ENCODE measurements around the gene NCKAP5.
"Not testable (repeated sequence)": the region's sequence is repeated elsewhere in the genome, so short reads cannot be mapped to it uniquely, and the experiment has no call there.

NCKAP5 gene

DNA sequence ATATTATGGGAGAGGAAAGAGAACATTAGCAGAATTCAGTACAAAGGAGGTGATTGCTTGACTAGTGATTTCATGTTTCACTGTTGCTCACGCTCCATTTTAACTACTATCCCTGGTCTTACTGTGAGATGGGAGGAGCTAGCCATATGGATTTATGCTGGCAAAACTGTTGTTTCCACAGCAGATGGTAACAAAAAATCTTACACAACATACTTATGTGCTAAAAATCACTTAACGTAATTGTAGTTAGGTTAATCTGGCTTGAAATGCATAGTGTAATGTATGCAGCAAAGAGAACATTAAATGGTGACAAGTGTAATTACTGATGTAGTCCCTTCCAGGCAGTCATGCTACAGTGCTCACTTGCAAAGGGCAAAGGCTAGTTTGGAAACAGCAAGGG lies 742.7 kb downstream of the NCKAP5 start:
- no peak for DNase-seq

DNA sequence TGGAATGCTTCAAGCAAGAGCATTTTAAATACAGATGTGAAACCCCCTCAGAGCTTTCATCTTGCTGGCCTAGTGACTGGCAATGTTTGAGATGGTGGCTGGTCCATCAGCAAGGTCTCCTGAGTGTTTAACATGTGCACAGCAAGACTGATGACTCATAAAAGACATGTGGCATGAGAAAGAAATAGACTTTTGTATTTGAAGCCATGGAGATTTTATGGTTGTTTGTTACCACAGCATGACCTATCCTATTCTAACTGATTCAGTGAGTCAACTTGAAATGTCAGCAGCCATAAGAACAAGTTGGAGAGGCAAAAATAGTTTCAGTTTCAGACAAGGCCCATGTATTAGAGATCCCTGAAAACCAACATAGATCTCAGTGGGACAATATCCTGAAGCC lies 743.5 kb downstream of the NCKAP5 start:
- DNase-seq = no peak

DNA sequence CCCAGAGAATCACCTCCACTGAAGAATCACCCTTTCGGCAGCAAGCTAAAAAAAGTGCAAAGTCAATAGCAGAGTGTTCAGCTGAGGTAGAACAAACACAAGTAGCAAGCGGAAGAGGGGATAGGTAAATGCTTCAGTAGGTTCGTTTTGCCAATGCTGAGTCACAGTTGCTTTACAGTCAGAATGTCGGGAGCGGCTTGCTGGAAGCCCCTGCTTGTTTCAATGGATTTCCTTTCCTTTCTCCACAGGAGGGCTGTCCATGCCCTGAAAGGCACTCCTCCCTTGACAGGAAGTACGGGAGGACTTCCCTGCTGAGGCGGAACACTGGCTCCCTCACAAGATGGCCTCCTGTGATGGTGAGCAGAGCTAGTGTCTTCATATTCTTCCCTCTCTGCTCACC lies 752.0 kb downstream of the NCKAP5 start:
- DNase-seq = no peak

DNA sequence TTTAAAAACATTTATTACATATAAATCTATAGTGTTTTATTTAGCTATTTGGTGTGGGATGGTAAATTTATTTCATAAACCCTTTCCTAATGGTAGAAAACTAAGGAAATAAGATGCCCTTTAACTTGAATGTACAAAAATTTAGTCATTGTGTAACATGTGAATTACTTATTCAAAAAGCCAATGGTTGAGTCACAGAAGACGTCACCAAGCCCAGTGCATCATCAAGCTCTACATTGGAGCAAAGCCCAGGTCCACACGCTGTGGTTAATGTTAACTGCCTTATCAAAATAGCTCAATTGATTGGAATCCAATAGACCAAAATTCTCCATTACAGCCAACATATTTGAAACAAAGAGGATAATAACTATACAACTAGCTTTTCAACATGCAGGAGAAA lies 752.7 kb downstream of the NCKAP5 start:
- DNase-seq = no peak

DNA sequence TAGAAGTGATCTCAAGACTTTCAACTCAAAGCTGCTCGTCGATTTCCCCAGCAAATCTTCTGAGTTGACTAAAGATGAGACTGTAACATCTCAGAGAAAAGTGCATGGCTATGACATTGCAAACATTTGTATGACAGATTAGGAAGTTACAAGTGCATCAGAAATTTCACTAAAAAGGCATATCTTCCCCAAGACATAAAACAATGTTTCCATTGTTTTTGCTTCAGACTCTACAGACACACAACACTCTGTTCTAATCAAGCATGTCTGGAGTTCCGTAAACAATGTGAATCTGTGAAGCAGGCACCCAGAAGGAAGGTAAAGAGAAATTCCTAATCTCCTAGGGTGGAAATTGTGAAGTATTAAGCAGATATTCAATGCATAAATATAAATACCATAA lies 753.6 kb downstream of the NCKAP5 start:
- DNase-seq = no peak

DNA sequence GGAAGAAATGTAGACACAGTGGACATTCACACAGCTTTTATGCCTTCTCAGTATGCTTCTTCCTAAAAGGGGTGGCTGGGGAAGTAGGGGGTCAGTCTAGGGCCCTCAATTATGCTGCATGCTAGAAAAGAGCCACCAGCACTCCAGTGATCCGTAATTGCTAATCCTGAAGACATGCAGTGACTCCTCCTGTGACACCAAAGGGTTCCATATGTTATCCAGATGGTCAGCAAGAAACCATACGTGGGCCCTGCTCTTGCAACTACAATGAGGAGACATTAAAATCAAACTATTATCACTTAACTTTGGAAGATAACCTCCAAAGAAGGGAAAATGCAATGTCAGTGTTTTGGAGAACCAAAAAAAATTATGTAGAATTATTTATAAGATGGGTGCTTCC lies 754.8 kb downstream of the NCKAP5 start:
- no peak for DNase-seq

DNA sequence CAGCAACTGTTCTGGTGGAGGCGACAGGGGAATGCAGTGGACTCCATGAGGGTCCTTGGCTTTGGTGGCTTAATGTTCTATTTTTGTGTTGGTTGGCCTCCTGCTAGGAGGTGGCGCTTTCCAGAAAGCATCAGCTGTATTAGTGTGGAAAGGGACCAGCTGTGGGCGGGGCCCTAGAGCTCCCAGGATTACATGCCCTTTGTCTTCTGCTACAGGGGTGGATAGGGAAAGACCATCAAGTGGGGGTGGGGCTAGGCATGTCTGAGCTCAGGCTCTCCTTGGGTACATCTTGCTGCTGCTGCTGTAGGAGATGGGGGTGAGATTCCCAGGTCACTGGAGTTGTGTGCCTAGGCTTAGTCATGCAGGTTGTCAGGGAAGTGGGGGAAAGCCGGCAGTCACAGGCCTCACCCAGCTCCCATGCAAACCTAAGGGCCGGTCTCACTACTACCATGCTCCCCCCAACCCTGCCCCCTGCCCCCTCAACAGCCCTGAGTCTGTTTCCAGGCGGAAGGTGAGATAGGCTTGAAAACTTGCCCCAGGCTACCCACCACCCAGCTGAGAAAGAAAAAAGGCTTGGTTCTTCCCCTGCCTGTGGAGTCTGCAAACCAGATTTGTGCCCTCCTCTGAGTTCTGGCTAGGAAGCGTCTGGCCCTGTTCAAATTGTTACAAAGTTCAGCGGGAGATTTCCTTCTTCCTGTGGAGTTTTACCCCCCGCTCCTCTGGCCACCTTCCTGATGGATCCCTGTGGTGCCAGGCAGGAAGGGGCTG lies 756.9 kb downstream of the NCKAP5 start:
- no peak for DNase-seq

DNA sequence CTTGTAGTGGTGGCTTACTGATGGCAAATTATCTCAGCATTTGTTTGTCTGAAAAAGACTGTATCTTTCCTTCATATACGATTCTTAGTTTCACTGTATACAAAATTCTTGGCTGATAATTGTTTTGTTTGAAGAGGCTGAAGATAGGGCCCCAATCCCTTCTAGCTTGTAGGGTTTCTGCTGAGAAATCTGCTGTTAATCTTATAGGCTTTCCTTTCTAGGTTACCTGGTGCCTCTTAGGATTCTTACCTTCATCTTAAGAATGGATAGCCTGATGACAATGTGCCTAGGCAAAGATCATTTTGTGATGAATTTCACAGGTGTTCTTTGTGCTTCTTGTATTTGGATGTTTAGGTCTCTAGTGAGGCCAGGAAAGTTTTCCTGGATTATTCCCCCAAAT lies 758.3 kb downstream of the NCKAP5 start:
- not testable (repeated sequence) for DNase-seq

DNA sequence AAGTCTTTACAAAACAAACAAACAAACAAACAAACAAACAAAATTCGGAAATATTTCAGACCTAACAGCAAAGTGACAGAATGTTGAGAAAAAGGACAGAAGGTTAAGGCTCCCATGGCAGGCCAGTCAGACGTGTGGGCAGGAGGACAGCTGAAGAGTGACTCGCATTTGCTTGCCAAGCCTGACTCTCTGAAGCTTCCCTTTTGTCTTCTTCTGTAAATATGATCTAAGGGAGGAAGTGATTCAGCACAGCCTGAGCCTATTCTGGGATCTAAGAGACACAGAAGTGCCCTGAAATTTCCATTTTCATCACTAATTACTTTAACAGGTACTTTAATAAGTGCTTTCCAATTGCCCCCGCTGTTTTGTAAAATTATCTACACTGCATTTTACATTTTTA lies 764.2 kb downstream of the NCKAP5 start:
- DNase-seq = peak; percentile 56

DNA sequence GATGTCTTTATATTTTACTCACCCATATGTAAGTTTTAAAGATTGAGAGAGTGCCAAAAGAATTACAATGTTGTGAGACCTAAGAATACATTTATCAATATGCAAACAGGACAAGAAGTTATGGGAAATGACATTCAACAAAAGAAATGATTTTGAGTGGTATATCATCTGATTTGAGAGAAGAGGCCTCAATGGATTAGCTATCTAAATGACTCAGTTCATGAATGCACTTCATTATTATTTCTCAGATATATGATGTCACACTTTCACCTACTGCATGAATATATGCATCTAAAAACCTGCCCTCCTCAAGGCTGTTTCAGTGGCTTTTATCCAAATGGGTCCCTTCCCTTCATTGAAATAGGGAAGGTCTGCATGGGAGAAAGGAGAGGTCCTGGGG lies 769.9 kb downstream of the NCKAP5 start:
- no peak for DNase-seq

DNA sequence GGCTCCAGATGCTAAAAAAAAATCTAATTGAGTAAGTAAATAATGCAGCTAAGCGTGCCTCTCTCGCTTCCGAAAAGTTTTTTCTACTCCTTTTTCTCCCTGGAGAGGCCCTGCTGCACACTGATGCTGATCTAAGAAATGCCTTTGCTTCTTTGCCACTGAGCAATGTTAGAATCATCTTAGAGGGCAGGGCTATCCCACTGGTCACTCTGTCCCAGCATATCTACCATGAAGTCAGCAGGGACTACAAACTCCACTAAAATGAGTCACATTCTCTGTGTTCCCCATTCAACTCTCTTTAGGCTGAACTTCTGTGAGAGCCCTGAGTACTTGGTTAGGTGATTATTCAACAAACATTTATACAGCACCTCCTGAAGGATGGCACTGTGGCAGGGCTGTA lies 770.7 kb downstream of the NCKAP5 start:
- no peak for DNase-seq

DNA sequence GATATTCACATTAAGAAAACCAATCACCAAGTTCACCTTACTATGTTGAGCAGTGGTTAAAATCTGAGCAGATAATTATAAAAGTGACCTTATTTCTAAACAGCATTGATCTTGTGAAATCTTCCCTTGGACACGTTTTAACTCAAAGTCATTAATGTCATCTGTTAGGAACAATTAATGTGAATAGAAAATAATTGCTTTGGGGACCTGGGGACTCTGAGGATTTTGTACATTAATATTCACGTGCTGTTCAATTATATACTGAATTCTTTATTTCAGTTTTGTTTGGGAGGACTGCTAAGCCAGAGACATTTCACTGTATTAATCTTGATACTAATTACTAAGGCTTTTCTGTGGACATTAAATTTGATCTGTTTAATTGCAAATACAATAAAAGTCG lies 771.2 kb downstream of the NCKAP5 start:
- DNase-seq = no peak

DNA sequence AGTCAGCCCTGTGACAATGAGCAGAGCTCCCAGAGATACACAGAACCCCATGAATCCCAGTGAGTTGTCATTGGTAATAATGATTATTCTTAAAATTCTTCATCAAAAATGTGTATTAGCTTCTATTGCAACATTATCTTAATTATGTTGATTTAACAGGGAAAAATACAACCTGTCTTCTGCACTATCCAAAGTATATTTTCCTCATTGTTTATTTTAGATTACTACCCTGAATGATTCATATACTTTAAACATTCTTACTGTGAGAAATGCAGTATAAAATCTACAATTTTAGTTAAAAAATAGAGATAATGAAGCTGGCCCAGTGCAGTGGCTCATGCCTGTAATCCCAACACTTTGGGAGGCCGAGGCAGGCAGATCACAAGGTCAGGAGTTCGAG lies 773.0 kb downstream of the NCKAP5 start:
- DNase-seq = no peak

DNA sequence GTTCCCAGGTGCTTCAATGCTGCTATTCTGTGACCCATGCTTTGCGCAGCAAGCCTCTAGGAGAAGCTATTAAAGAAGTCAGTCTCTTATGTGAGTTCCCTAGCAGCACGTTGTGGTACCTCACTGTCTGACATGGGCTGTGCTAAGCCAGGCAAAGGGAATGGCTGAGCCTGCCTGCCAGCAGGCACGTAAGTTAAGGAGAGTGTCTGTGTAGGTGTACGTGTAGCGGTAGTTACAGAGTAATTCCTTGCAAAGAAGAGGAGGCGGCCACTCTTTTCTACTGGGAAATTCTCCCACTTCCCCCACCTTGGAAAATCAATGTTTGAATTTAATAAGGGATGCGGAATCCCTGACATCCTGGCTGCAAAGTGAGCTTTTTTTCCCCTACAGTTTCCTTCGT lies 774.7 kb downstream of the NCKAP5 start:
- DNase-seq = no peak

DNA sequence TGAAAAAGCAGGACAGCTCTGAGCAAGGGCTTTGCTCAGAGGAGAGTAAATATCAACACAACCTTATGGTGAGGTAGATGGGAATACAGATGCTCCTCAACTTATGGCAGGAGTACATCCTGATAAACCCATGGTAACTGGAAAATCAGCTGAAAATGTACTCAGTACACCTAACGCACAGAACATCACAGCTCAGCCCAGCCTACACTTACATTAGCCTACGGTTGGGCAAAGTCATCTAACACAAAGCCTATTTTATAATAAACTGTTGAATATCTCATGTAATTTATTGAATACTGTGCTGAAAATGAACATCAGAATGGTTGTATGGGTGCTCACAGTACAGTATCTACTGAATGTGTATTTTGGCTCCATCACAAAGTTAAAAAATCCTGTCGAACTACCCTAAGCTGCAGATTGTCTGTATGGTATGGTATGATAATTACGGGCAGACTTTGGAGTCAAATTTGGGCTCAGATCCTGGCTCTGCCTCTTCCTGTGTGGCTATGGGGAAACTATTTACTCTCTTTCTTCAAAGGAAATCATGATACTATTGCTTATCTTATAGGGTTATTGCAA lies 778.0 kb downstream of the NCKAP5 start:
- DNase-seq = no peak

DNA sequence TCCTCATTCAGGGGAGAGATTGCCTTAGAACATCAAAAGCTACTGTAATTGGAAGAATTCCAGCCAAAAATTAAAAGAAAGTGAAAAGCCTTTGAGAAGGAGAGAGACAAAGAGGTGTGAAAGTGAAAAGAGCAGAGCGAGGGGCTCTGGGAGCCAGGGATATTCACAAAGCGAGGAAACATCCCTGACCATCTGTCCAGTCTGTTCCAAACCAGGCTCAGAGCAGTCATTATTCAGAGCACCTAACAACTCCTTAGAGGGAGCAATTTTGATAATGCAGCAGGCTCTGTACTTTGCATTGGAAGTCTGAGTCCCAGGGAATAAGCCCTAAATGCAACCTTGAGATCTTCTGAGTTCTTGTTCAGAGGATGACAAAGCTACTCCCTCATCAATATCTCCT lies 779.2 kb downstream of the NCKAP5 start:
- no peak for DNase-seq

DNA sequence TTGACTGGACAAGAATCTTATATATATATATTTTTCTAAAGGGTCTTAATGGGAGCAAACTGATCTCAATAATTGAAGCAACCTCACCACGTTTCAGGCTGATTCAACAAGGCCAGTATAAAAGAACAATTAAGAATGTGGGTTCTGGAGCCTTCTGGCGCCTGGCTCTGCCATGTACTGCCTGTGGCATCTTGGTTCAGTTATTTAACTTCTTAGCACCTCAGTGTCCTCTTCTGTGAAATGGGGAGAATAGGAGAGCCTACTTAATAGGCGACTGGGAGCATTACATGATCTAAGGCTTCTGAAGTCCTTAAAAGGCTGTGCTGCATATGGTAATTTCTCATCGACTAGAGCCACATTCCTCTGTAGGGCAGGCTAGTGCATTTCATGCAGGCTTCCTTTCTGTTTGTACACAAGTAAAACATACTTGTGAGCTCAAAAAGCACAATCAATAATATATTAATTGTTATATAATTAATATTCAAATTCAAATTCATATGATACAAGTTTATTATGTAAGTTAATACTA lies 779.9 kb downstream of the NCKAP5 start:
- no peak for DNase-seq

DNA sequence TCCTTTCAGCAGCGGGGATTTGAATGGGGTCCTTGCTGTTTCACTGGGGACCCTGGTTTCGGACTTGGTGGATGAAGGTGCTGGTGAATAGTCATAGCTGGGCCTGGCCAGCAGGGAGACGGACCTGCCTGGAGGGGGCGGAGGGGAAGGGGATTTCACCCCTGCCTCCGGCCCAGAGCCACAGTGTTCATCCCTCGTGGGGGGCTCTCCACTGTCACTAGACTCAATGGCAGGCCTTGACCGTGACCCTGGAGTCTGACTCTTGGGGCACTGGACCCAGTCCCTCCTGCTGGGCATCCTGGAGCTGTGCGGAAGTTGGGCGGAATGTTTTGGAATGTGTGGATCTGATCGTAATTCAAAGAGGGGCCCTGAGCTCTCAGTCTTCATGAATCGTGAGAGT lies 784.4 kb downstream of the NCKAP5 start:
- no peak for DNase-seq

DNA sequence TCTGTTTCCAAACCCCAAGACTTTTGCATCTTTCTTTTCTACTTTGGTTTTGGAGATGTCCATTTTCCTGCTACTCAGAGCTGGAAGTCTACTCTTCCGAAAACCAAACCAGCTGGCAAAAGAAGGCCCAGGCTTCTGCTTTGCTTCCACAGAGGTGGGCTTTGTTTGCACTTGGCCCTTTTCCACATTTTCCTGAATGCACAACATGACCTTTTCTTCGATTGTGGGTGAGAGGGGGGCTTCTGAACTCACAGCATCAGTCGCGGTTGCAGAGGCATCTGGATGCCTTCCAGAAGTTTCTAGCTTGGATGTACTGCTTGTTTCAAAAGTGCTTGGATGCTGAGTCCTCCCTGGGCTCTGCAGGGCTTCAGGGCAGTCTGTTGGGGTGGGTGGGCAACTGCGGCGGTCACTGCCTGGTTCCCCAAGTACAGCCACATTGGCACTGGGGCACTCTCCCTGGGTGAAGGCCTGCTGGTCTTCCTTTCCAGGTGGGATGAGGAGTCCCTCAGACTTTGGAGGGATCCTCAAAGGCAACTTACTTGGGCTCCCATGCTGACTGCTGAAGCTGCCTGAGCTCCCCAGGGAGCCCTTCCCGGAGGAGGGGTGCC lies 786.0 kb downstream of the NCKAP5 start:
- no peak for DNase-seq

DNA sequence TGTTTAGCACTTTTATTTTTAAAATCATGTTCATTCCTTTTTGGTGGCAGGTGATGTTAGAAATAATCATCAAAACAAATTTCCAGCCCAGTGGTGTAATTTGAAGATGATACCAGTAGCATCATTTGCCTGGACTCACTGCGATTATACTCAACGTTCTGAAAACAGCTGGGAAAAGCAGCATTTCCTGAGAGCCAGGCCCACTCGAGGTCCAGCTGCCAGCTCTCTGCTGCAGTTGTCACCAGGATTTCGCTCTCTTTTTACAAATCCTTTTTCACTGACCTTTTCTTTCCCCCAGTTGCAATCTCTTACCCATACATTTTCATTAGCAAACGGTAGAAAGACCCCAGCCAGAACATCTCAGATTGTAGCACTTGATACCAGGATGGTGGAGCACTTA lies 787.6 kb downstream of the NCKAP5 start:
- DNase-seq = no peak

DNA sequence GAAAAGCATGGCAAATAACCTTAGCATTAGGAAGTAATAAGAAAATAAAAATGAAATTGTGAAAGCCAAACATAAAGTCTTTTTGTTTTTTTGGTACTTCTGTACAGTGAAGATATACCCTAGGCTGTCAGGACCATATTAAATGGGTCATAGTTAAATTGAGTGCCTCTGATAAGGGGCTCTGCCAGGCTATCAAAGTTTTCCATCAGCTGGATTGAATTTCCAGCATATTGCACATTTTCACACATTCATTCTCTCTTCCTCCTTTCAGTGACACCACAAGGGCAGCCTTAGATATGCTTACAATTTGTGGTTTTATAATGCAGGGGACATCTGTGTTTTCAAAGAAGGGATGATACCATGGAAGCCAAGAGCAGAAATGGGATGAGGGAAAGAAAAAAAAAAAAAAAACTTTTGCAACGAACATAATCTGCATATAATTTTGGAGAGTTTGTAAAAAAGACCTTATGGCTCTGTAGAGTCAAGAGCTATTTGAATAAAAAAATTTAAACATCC lies 789.0 kb downstream of the NCKAP5 start:
- DNase-seq = no peak

DNA sequence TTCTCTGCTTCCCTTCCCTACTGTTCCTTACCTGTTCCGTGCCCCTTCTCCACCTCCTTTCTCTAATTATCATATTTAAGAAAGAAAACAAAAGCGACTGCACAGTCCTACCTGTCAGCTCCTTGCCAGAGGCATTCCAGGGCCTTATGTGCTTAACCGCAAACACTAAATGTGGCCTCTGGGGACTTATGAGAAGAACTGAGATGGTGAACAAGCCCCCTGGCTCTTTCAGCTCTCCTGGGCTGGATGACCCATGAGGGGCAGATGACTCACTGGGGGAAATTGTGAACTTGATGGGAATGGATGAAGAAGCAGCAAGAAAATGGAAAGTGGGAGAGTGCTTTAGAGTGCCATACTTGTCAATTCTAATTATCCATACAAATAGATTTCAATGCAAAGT lies 792.0 kb downstream of the NCKAP5 start:
- no peak for DNase-seq

DNA sequence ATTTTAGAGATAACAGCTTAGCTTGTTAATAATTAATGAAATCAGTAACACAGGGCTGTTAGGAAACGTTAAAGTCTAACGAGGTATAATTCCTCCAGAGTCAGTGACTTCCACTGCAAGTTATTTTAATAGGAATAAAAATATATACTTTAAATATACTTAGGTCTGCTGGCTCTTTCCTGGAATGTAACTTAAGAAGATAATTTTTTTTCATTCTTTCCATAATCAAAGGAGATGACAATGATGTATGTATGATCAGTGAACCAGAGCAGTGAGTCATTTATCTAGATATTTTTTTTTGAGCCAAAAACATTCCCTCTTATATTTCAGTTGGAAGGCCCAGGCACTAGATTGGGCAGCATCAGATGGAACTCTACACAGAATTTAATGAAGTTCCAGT lies 794.1 kb downstream of the NCKAP5 start:
- DNase-seq = no peak

DNA sequence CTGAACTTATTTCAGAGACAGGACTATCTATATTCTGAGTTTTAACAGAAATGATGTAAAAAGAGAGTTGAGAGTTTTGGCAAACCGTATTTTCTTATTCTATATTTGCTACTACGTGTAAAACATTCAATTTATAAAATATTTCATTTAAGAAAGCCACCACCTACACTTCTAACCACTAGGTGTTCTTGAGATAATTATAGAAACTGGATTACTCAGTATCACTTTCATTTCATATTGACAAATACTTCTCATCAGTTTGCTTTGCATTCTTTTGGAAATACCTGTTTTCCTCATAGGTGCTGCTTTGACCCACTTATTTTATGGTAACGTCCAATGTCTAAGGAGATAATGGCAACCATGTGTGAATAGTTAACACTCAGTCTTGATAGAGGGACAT lies 794.9 kb downstream of the NCKAP5 start:
- DNase-seq = no peak
